ENCODE data around the gene CD80.

- TF ChIP-seq CTCF (conservative IDR thresholded peaks at IDR 0.05 in 1 of 2, IDR thresholded peaks at IDR 0.05 in 1 of 2; ENCODE audit: low read depth in 1 of 2, low read length in 2 of 2) = no peak
- TF ChIP-seq EZH2 (IDR thresholded peaks at IDR 0.05; ENCODE audit: low read length, missing control alignments) = no peak
Observed at GRCh38 chr3:119550192-119550910, 9.1 kb downstream of the CD80 start.

All from fibroblast of lung (primary cell).